NCI-H146 treated with DMSO at 0.1 percent for 48 hours (cell line): ENCODE measurements around the gene AREL1.
"Not testable (repeated sequence)": the region's sequence is repeated elsewhere in the genome, so short reads cannot be mapped to it uniquely, and the experiment has no call there.

ENCODE experiments used
- DNase-seq: peaks from one replicate; lab custom pipeline; 2025; ENCODE audit not compliant: unreplicated experiment; lab: John Stamatoyannopoulos, UW

AREL1 gene

GRCh38 chr14:74712499-74713394 is at the start of gene AREL1, which contains the start of gene FCF1:
AREL1 (minus strand) TSS chr14:74713080; CDS start chr14:74685615, 27,465 bp downstream.
FCF1 (plus strand) TSS chr14:74713144; CDS start chr14:74713198, 54 bp downstream.
- no peak for DNase-seq

- DNase-seq, result not testable (repeated sequence)
These were observed 45.6 kb upstream of the AREL1 start for GRCh38 chr14:74758505-74758904.

- DNase-seq, result no peak
These were observed 43.4 kb upstream of the AREL1 start for GRCh38 chr14:74756326-74756725.

- DNase-seq, result no peak
These were observed 42.0 kb upstream of the AREL1 start for GRCh38 chr14:74754899-74755298.

- no peak for DNase-seq
These were observed 41.3 kb upstream of the AREL1 start for GRCh38 chr14:74754157-74754556.

GRCh38 chr14:74747237-74747636 is 34.4 kb upstream of the AREL1 start:
- DNase-seq, result no peak

- DNase-seq, result no peak
These were observed 26.6 kb upstream of the AREL1 start for GRCh38 chr14:74739293-74740030.

- DNase-seq, result no peak
These were observed 25.0 kb upstream of the AREL1 start for GRCh38 chr14:74737753-74738325.

- no peak for DNase-seq
These were observed 22.2 kb upstream of the AREL1 start for GRCh38 chr14:74735125-74735524.

GRCh38 chr14:74733221-74733620 is 20.3 kb upstream of the AREL1 start:
- DNase-seq, result no peak

GRCh38 chr14:74732387-74732786 is 19.5 kb upstream of the AREL1 start:
- no peak for DNase-seq

- no peak for DNase-seq
These were observed 10.3 kb upstream of the AREL1 start for GRCh38 chr14:74723134-74723533.

GRCh38 chr14:74720526-74720925 is 7.6 kb upstream of the AREL1 start:
- no peak for DNase-seq

GRCh38 chr14:74713395-74713735 is 485 bp upstream of the AREL1 start:
- no peak for DNase-seq

- no peak for DNase-seq
These were observed 1.2 kb downstream of the AREL1 start for GRCh38 chr14:74711651-74712050.

- DNase-seq, result no peak
These were observed 2.4 kb downstream of the AREL1 start for GRCh38 chr14:74710480-74710879.

- no peak for DNase-seq
These were observed 7.0 kb downstream of the AREL1 start for GRCh38 chr14:74705613-74706500.

GRCh38 chr14:74704656-74705055 is 8.2 kb downstream of the AREL1 start:
- no peak for DNase-seq

- DNase-seq, result no peak
These were observed 9.8 kb downstream of the AREL1 start for GRCh38 chr14:74703043-74703442.

- no peak for DNase-seq
These were observed 10.6 kb downstream of the AREL1 start for GRCh38 chr14:74702293-74702692.

GRCh38 chr14:74698465-74698864 is 14.4 kb downstream of the AREL1 start:
- DNase-seq, result no peak
